ENCODE data around the gene GSG1L. TPM values are rescaled to one million over a fixed set of nuclear protein-coding genes. Genes with fewer than 3 reads are reported as not detected.

GSG1L gene
- total RNA-seq, 3 donors from 2014 or later, result not detected

- Mint-ChIP-seq H3K27me3 (ENCODE audit: low read depth) (peaks cover 5% of the 10 kb centered on the region), H3K9me3 (peaks cover 28% of the 10 kb centered on the region), H3K4me1 (ENCODE audit: low read depth) (peaks cover 3% of the 10 kb centered on the region), H3K36me3 (ENCODE audit: insufficient read depth) (no peaks in the 10 kb centered on the region), H3K4me3 (no peak overlapping the region)
- ATAC-seq (no peak), DNase-seq (no peak)
These were observed 200.6 kb downstream of the GSG1L start for GRCh38 chr16:27862953-27863352.

- no peaks in the 10 kb centered on the region for H3K36me3 Mint-ChIP-seq (ENCODE audit: insufficient read depth)
- ATAC-seq, result no peak
- no peak for DNase-seq
- H3K27me3 Mint-ChIP-seq (ENCODE audit: low read depth), result peaks cover 5% of the 10 kb centered on the region
- peaks cover 20% of the 10 kb centered on the region for H3K9me3 Mint-ChIP-seq
- H3K4me3 Mint-ChIP-seq, result no peak overlapping the region
- no peaks in the 10 kb centered on the region for H3K4me1 Mint-ChIP-seq (ENCODE audit: low read depth)
These were observed 203.4 kb downstream of the GSG1L start for GRCh38 chr16:27860091-27860490.

GRCh38 chr16:27859020-27859419, 204.5 kb downstream of the GSG1L start:
- H3K9me3 Mint-ChIP-seq, result peaks cover 15% of the 10 kb centered on the region
- no peaks in the 10 kb centered on the region for H3K4me1 Mint-ChIP-seq (ENCODE audit: low read depth)
- H3K4me3 Mint-ChIP-seq, result no peak overlapping the region
- DNase-seq, result no peak
- ATAC-seq, result no peak
- H3K27me3 Mint-ChIP-seq (ENCODE audit: low read depth), result peaks cover 8% of the 10 kb centered on the region
- H3K36me3 Mint-ChIP-seq (ENCODE audit: insufficient read depth), result no peaks in the 10 kb centered on the region

GRCh38 chr16:27853651-27854050, 209.9 kb downstream of the GSG1L start:
- no peak overlapping the region for H3K4me3 Mint-ChIP-seq
- H3K36me3 Mint-ChIP-seq (ENCODE audit: insufficient read depth), result no peaks in the 10 kb centered on the region
- peaks cover 33% of the 10 kb centered on the region for H3K27me3 Mint-ChIP-seq (ENCODE audit: low read depth)
- H3K9me3 Mint-ChIP-seq, result no peaks in the 10 kb centered on the region
- ATAC-seq, result no peak
- no peaks in the 10 kb centered on the region for H3K4me1 Mint-ChIP-seq (ENCODE audit: low read depth)
- no peak for DNase-seq

DNA sequence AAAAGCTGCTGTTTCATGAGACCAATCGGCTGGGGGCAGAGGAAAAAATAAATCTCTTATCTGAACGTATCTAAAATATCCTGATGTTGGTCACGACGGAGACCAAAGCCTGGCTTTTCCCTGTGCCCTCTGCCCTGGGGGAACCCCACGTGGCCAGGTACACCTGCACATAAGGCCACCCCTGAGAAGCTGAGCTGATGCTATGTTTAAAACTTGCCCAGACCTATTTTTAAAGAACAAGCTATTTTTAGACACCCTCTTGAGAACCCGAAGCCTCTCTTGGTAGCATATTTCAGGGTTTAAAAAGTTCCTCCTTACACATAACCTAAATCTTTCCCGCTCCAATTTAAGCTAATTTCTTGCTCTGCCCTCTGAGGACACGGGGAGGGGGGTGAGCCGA, 210.4 kb downstream of the GSG1L start:
- ATAC-seq (no peak), DNase-seq (no peak)
- no peaks in the 10 kb centered on the region for H3K36me3 Mint-ChIP-seq (ENCODE audit: insufficient read depth)
- peaks cover 35% of the 10 kb centered on the region for H3K27me3 Mint-ChIP-seq (ENCODE audit: low read depth)
- H3K4me3 Mint-ChIP-seq, result no peak overlapping the region
- no peaks in the 10 kb centered on the region for H3K4me1 Mint-ChIP-seq (ENCODE audit: low read depth)
- no peaks in the 10 kb centered on the region for H3K9me3 Mint-ChIP-seq

GRCh38 chr16:27852681-27853080, 210.8 kb downstream of the GSG1L start:
- peaks cover 35% of the 10 kb centered on the region for H3K27me3 Mint-ChIP-seq (ENCODE audit: low read depth)
- ATAC-seq (no peak), DNase-seq (no peak)
- no peaks in the 10 kb centered on the region for H3K36me3 Mint-ChIP-seq (ENCODE audit: insufficient read depth)
- no peak overlapping the region for H3K4me3 Mint-ChIP-seq
- H3K9me3 Mint-ChIP-seq, result no peaks in the 10 kb centered on the region
- no peaks in the 10 kb centered on the region for H3K4me1 Mint-ChIP-seq (ENCODE audit: low read depth)

GRCh38 chr16:27852116-27852515, 211.4 kb downstream of the GSG1L start:
- no peak for DNase-seq
- ATAC-seq, result no peak
- peaks cover 35% of the 10 kb centered on the region for H3K27me3 Mint-ChIP-seq (ENCODE audit: low read depth)
- H3K4me3 Mint-ChIP-seq, result no peak overlapping the region
- no peaks in the 10 kb centered on the region for H3K9me3 Mint-ChIP-seq
- H3K4me1 Mint-ChIP-seq (ENCODE audit: low read depth), result no peaks in the 10 kb centered on the region
- no peaks in the 10 kb centered on the region for H3K36me3 Mint-ChIP-seq (ENCODE audit: insufficient read depth)

DNA sequence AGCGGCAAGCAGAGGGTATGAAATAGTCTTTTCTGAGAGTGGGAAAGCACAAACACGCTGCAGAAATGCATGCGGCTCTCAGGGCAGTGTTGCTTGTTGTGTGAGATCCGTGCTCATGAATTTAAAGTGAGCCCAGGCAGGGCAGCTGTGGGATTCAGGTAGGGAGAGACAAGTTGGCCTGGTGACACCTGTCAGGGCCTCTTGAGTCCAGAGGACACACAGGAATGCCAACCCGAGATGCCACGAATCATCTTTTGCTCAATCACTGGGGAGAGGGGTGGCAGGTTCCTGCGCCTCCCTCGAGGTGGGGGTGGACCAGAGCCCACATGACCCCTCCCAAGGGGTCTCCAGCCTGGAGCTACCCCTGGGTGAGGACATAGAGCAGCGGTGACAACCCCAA, 211.9 kb downstream of the GSG1L start:
- H3K36me3 Mint-ChIP-seq (ENCODE audit: insufficient read depth), result no peaks in the 10 kb centered on the region
- ATAC-seq, result no peak
- H3K4me1 Mint-ChIP-seq (ENCODE audit: low read depth), result no peaks in the 10 kb centered on the region
- H3K9me3 Mint-ChIP-seq, result no peaks in the 10 kb centered on the region
- H3K4me3 Mint-ChIP-seq, result no peak overlapping the region
- peaks cover 35% of the 10 kb centered on the region for H3K27me3 Mint-ChIP-seq (ENCODE audit: low read depth)
- DNase-seq, result no peak

GRCh38 chr16:27849621-27850020, 213.9 kb downstream of the GSG1L start:
- DNase-seq (no peak), ATAC-seq (no peak)
- H3K4me1 Mint-ChIP-seq (ENCODE audit: low read depth), result no peaks in the 10 kb centered on the region
- H3K36me3 Mint-ChIP-seq (ENCODE audit: insufficient read depth), result no peaks in the 10 kb centered on the region
- H3K27me3 Mint-ChIP-seq (ENCODE audit: low read depth), result peaks cover 39% of the 10 kb centered on the region
- no peaks in the 10 kb centered on the region for H3K9me3 Mint-ChIP-seq
- no peak overlapping the region for H3K4me3 Mint-ChIP-seq

DNA sequence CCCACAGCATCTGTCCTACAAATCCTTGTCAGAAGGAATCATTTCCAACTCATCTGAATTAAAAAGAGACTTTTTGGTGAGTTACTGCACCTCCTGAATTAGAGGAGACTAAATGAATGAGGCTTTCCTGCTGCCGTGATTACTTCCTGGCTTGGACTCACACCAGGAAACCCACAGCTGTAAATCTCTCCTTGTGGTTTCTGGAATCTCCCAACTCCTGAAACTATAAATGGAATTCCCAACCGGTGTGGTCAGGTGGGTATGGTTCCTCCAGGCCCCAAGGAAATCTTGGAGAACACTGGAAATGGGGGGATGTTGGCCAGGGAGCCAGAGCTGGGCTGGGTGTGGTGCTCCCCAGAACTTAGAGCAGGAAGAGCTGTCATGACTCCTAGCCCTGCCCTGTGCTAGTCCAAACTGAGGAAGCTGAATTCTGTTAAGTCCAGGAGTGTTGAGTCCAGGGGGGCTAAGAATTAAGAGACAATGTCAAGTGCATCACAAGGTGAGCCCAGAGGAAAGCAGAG, 216.4 kb downstream of the GSG1L start:
- Mint-ChIP-seq H3K9me3 (no peaks in the 10 kb centered on the region), H3K4me3 (no peak overlapping the region), H3K4me1 (ENCODE audit: low read depth) (no peaks in the 10 kb centered on the region), H3K36me3 (ENCODE audit: insufficient read depth) (no peaks in the 10 kb centered on the region), H3K27me3 (ENCODE audit: low read depth) (peaks cover 35% of the 10 kb centered on the region)
- ATAC-seq (no peak), DNase-seq (no peak)

DNA sequence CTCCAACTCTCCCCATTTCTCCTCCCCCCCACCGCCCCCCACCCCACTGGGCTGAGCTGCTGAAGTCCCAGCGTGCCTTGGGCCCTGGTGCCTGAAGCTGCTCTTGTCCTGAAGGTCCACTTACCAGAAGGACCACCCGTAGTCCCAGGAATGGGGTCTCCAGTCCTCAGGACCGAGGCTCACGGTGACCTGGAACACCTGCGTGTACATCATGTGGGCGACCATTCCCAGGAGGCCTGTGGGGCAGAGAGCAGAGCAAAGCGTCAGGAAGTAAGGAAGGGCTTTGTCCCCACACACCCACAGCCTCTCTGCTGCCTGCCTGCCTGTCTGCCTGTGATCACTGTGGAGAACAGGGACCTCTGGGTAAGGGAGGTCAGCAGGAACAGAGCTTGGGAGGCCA, 218.7 kb downstream of the GSG1L start:
- no peak overlapping the region for H3K4me3 Mint-ChIP-seq
- ATAC-seq (no peak), DNase-seq (no peak)
- peaks cover 22% of the 10 kb centered on the region for H3K27me3 Mint-ChIP-seq (ENCODE audit: low read depth)
- no peaks in the 10 kb centered on the region for H3K4me1 Mint-ChIP-seq (ENCODE audit: low read depth)
- H3K9me3 Mint-ChIP-seq, result no peaks in the 10 kb centered on the region
- no peaks in the 10 kb centered on the region for H3K36me3 Mint-ChIP-seq (ENCODE audit: insufficient read depth)

- Mint-ChIP-seq H3K9me3 (no peaks in the 10 kb centered on the region), H3K27me3 (ENCODE audit: low read depth) (peaks cover 22% of the 10 kb centered on the region), H3K4me1 (ENCODE audit: low read depth) (no peaks in the 10 kb centered on the region), H3K36me3 (ENCODE audit: insufficient read depth) (no peaks in the 10 kb centered on the region), H3K4me3 (no peak overlapping the region)
- no peak for DNase-seq
- no peak for ATAC-seq
These were observed 219.7 kb downstream of the GSG1L start for GRCh38 chr16:27843800-27844199.

- Mint-ChIP-seq H3K9me3 (peaks cover under 1% of the 10 kb centered on the region), H3K27me3 (ENCODE audit: low read depth) (peaks cover 32% of the 10 kb centered on the region), H3K4me3 (no peak overlapping the region), H3K36me3 (ENCODE audit: insufficient read depth) (no peaks in the 10 kb centered on the region), H3K4me1 (ENCODE audit: low read depth) (no peaks in the 10 kb centered on the region)
- no peak for DNase-seq
- ATAC-seq, result no peak
These were observed 221.6 kb downstream of the GSG1L start for GRCh38 chr16:27841911-27842310.

DNA sequence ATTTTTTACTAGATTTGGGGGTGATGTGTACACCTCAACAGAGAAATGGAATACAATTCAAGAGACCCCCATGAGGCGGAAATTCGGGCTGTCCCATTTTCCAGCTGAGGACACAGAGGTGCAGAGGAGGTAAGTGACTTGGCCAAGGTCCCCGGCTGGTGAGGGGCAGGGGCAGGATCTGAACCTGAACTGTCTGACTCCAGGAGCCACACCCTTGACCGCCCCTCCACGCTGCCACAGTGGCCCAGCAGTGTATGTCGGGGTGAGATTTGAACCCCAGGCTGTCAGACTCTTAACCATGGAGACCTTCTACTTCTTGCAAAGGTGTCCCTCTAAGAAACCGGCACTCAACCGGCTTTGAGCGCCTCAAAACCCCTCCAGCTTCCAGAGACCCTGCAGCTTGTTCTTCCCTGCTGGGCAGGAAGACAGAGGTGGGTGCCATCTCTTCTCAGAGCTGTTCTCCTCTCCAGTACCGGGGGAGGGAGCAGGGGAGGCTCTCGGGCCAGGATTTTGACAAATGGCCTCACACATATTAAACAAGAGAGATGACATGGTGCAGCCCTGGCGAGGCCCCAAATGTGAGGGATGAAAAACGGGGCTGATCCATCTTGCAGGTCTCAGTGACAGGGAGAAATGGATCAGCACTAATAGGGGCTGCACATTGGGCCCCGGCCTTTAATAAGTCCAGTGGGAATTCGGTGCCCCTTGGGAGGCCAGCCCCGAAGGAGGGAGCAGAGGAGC, 222.3 kb downstream of the GSG1L start:
- H3K27me3 Mint-ChIP-seq (ENCODE audit: low read depth), result peaks cover 39% of the 10 kb centered on the region
- no peaks in the 10 kb centered on the region for H3K36me3 Mint-ChIP-seq (ENCODE audit: insufficient read depth)
- no peaks in the 10 kb centered on the region for H3K4me1 Mint-ChIP-seq (ENCODE audit: low read depth)
- peaks cover 6% of the 10 kb centered on the region for H3K9me3 Mint-ChIP-seq
- H3K4me3 Mint-ChIP-seq, result no peak overlapping the region
- DNase-seq, result no peak
- ATAC-seq, result no peak

- H3K9me3 Mint-ChIP-seq, result peaks cover 6% of the 10 kb centered on the region
- no peak for ATAC-seq
- peaks cover 36% of the 10 kb centered on the region for H3K27me3 Mint-ChIP-seq (ENCODE audit: low read depth)
- no peak overlapping the region for H3K4me3 Mint-ChIP-seq
- H3K36me3 Mint-ChIP-seq (ENCODE audit: insufficient read depth), result no peaks in the 10 kb centered on the region
- no peaks in the 10 kb centered on the region for H3K4me1 Mint-ChIP-seq (ENCODE audit: low read depth)
- no peak for DNase-seq
These were observed 223.0 kb downstream of the GSG1L start for GRCh38 chr16:27840311-27841060.
